Mammary epithelial cell (primary cell): ENCODE data around the gene FAM32A.

Experiments
- EZH2 ChIP-seq: IDR thresholded peaks from 2 replicates; pipeline ENCODE4 v1.6.1; 2012; ENCODE audit warnings: low read length, inconsistent platforms, borderline replicate concordance
- TF ChIP-seq, protein P1 (sequence below), 2 donors: IDR thresholded peaks in 1 of 2; conservative IDR thresholded peaks in 1 of 2; 2 replicates each; pipeline ENCODE4 v1.5.1; 2011 to 2012; ENCODE audit warnings: inconsistent platforms in 2 of 2, low read length in 2 of 2, mild to moderate bottlenecking in 2 of 2, control low read depth in 1 of 2, low read depth in 1 of 2; ENCODE audit not compliant: insufficient read depth in 1 of 2; ENCODE audit errors: extremely low read depth in 1 of 2

DNA sequence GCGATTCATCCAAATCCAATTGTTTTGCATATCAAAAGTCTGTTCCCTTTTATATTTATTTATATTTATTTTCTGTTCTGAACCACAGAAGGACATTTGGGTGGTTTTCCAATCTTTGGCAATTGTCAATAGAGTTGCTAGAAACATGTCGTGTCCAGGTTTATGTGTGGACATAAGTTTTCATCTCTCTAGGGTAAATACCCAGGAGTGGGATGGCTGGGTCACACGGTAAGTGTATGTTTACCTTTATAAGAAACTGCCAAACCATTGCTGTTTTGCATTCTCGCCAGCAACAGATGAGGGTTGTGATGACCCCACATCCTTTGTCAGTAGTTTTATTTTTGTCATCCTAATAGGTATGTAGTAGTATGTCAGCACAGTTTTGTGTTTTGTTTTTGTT is 25.0 kb downstream of the FAM32A start:
- TF ChIP-seq, protein P1, sequence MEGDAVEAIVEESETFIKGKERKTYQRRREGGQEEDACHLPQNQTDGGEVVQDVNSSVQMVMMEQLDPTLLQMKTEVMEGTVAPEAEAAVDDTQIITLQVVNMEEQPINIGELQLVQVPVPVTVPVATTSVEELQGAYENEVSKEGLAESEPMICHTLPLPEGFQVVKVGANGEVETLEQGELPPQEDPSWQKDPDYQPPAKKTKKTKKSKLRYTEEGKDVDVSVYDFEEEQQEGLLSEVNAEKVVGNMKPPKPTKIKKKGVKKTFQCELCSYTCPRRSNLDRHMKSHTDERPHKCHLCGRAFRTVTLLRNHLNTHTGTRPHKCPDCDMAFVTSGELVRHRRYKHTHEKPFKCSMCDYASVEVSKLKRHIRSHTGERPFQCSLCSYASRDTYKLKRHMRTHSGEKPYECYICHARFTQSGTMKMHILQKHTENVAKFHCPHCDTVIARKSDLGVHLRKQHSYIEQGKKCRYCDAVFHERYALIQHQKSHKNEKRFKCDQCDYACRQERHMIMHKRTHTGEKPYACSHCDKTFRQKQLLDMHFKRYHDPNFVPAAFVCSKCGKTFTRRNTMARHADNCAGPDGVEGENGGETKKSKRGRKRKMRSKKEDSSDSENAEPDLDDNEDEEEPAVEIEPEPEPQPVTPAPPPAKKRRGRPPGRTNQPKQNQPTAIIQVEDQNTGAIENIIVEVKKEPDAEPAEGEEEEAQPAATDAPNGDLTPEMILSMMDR (conservative IDR thresholded peaks at IDR 0.05 in 1 of 2, IDR thresholded peaks at IDR 0.05 in 1 of 2; ENCODE audit: extremely low read depth in 1 of 2, insufficient read depth in 1 of 2, low read depth in 1 of 2, low read length in 2 of 2): no peak
- TF ChIP-seq EZH2: no peak
